HepG2 (cell line): ENCODE results near the gene CAGE1. TPM values are rescaled to one million over a fixed set of nuclear protein-coding genes. Genes with fewer than 3 reads are reported as not detected.
A peak's percentile ranks its signal among the peaks of the same experiment; 100 is the strongest.

ENCODE experiments used
- HBP1 ChIP-seq: IDR thresholded peaks from 2 replicates; pipeline ENCODE4 v1.6.1; 2016; ENCODE audit warnings: low read depth, control low read depth
- HCFC1 ChIP-seq: fragments of 150-350 bp; IDR thresholded peaks from 2 replicates; pipeline ENCODE4 v1.6.1; 2014; ENCODE audit warnings: low read depth, low read length
- HMGXB4 ChIP-seq, 2 experiments: sonication (generic) in 1 of 2; formaldehyde crosslinking in 1 of 2; IDR thresholded peaks; 2 replicates each; pipeline versions ENCODE4 v1.4.0 to v1.6.1; 2018 to 2020; ENCODE audit warnings: missing genetic modification reagents in 2 of 2, borderline replicate concordance in 1 of 2, low read depth in 1 of 2, mild to moderate bottlenecking in 1 of 2, missing biosample characterization in 1 of 2
- NR0B2 ChIP-seq: sonication (generic); formaldehyde crosslinking; IDR thresholded peaks from 2 replicates; pipeline ENCODE4 v1.4.0; 2020; ENCODE audit warnings: mild to moderate bottlenecking, missing genetic modification reagents
- NR1H2 ChIP-seq: sonication (generic); formaldehyde crosslinking; IDR thresholded peaks from 2 replicates; pipeline ENCODE4 v1.8.1; 2022; ENCODE audit warnings: low read depth, missing genetic modification reagents, borderline replicate concordance
- SMAD1 ChIP-seq: sonication (generic); formaldehyde crosslinking; IDR thresholded peaks from 2 replicates; pipeline ENCODE4 v1.4.0; 2020; ENCODE audit warnings: missing genetic modification reagents, low read depth, mild to moderate bottlenecking, borderline replicate concordance
- THAP8 ChIP-seq: sonication (generic); formaldehyde crosslinking; IDR thresholded peaks from 2 replicates; pipeline ENCODE4 v1.5.1; 2020; ENCODE audit warnings: missing genetic modification reagents, mild to moderate bottlenecking, borderline replicate concordance
- USF2 ChIP-seq, 2 experiments: sonication (generic) in 1 of 2; formaldehyde crosslinking in 1 of 2; IDR thresholded peaks; 2 replicates each; pipeline versions ENCODE4 v1.5.1 to v1.6.1; 2011 to 2020; ENCODE audit warnings: borderline replicate concordance in 1 of 2, low read depth in 1 of 2, low read length in 1 of 2, mild to moderate bottlenecking in 1 of 2, missing genetic modification reagents in 1 of 2, moderate library complexity in 1 of 2
- XBP1 ChIP-seq: sonication (generic); formaldehyde crosslinking; IDR thresholded peaks from 2 replicates; pipeline ENCODE4 v1.5.0; 2020; ENCODE audit warnings: missing genetic modification reagents
- ZFP36 ChIP-seq: fragments of 150-350 bp; IDR thresholded peaks from 2 replicates; pipeline ENCODE4 v1.6.1; 2018; ENCODE audit warnings: borderline replicate concordance, low read length, low read depth; ENCODE audit not compliant: partially characterized antibody
- ZNF704 ChIP-seq: sonication (generic); formaldehyde crosslinking; IDR thresholded peaks from 2 replicates; pipeline ENCODE4 v1.8.1; 2023; ENCODE audit warnings: mild to moderate bottlenecking, inconsistent platforms, moderate library complexity, missing genetic modification reagents, borderline replicate concordance
- ZNF800 ChIP-seq: sonication (generic); formaldehyde crosslinking; IDR thresholded peaks from 2 replicates; pipeline ENCODE4 v1.4.0; 2020; ENCODE audit warnings: missing genetic modification reagents
- ZSCAN31 ChIP-seq: sonication (generic); formaldehyde crosslinking; IDR thresholded peaks from 2 replicates; pipeline ENCODE4 v1.5.0; 2020; ENCODE audit warnings: low read depth, mild to moderate bottlenecking, missing genetic modification reagents
- ZSCAN9 ChIP-seq: IDR thresholded peaks from 2 replicates; pipeline ENCODE4 v1.6.1; 2016; ENCODE audit warnings: borderline replicate concordance
- polyA plus RNA-seq, 8 experiments: library from polyadenylated mRNA; depleted of rRNA in 3 of 8; stranded (reverse) in 7 of 8; unstranded in 1 of 8; fragments of >200 nt; fragmentation: Illumina TruSeq in 4 of 8; extraction: Trizol in 4 of 8; gene quantifications; 2 replicates each; pipeline versions ENCODE4 v1.2.1 to v1.2.3, GENCODE V29; 2011 to 2016; ENCODE audit warnings: low read depth in 4 of 8, missing spikeins in 1 of 8, mixed read lengths in 1 of 8; ENCODE audit not compliant: insufficient read depth in 1 of 8
- total RNA-seq, 5 experiments: library from RNA; depleted of rRNA; stranded (reverse); fragments of >200 nt; fragmentation: Illumina TruSeq; extraction: Trizol; gene quantifications; 2 replicates each; pipeline ENCODE4 v1.2.3, GENCODE V29; 2016; ENCODE audit warnings: low read depth in 1 of 5

Gene CAGE1
- total and polyA plus RNA-seq, 2 of the 13 experiments (the other 11 are each of a cell fraction or from before 2014, with no cell fraction given), result 0.03 to 0.15 TPM

GRCh38 chr6:7424967-7425807 is 35.6 kb upstream of the CAGE1 start (continued):
- TF ChIP-seq USF2 (IDR thresholded peaks at IDR 0.05; ENCODE audit: low read depth, low read length) (no peak), USF2 (CRISPR knock-in tag; IDR thresholded peaks at IDR 0.05; ENCODE audit: borderline replicate concordance) (no peak), ZSCAN9 (CRISPR knock-in tag) (no peak), THAP8 (no peak), HMGXB4 (CRISPR knock-in tag; IDR thresholded peaks at IDR 0.05; ENCODE audit: borderline replicate concordance in 1 of 2, low read depth in 1 of 2) (peak in 1 of 2 experiments; percentile 85; a peak in 2 of 4 replicates), XBP1 (CRISPR knock-in tag) (no peak), NR1H2 (no peak), HBP1 (CRISPR knock-in tag) (0 out of 2 replicates have a peak, but pooled peaks have one; percentile 47), ZSCAN31 (CRISPR knock-in tag) (no peak), SMAD1 (no peak), NR0B2 (no peak), ZNF704 (CRISPR knock-in tag) (no peak), HCFC1 (no peak), ZNF800 (CRISPR knock-in tag) (no peak), ZFP36 (peak; percentile 5)
